CD4-positive, alpha-beta T cell (primary cell): ENCODE data around the gene GNAQ. TPM values are rescaled to one million over a fixed set of nuclear protein-coding genes. Genes with fewer than 3 reads are reported as not detected.

ENCODE experiments used
- ATAC-seq: fragments of 200-7000 bp; cut with Tn5 transposase; one replicate; pipeline ENCODE4 v1.10.0; 2022; ENCODE audit warnings: mild to moderate bottlenecking; ENCODE audit not compliant: poor library complexity
- CTCF ChIA-PET: fragments of 350-600 bp; sonication (Branson Sonifier 250); formaldehyde crosslinking; loops from one replicate; lab custom pipeline; 2021; ENCODE audit warnings: antibody characterized with exemption, inconsistent platforms; lab: Charles Lee
- POLR2A ChIA-PET: fragments of 350-600 bp; sonication (Branson Sonifier 250); formaldehyde crosslinking; loops from one replicate; lab custom pipeline; 2021; ENCODE audit warnings: antibody characterized with exemption, inconsistent platforms; lab: Charles Lee
- DNase-seq, 14 experiments: peaks; one replicate each; pipeline ENCODE4 v3.0.0-alpha.2; 2013 to 2020; ENCODE audit warnings: mixed read lengths in 2 of 14
- H3K27ac ChIP-seq, 2 donors: one replicate each; pipeline versions ENCODE4 v1.5.1 to v1.7.0; 2013; ENCODE audit warnings: low read length in 2 of 2, low read depth in 1 of 2, mild to moderate bottlenecking in 1 of 2
- H3K27me3 ChIP-seq, 2 experiments: 1 replicate in 1 of 2; 2 replicates in 1 of 2; pipeline versions ENCODE4 v1.6.1 to v1.7.0; 2013; ENCODE audit warnings: low read length in 2 of 2, control low read depth in 1 of 2, mild to moderate bottlenecking in 1 of 2, moderate library complexity in 1 of 2; ENCODE audit not compliant: insufficient read depth in 2 of 2, control insufficient read depth in 1 of 2
- H3K36me3 ChIP-seq: one replicate; pipeline ENCODE4 v1.6.1; 2013; ENCODE audit warnings: low read length, control low read depth; ENCODE audit not compliant: insufficient read depth
- H3K4me1 ChIP-seq: one replicate; pipeline ENCODE4 v1.6.1; 2013; ENCODE audit warnings: low read length, control low read depth; ENCODE audit not compliant: insufficient read depth
- H3K4me3 ChIP-seq: one replicate; pipeline ENCODE4 v1.5.1; 2013; ENCODE audit warnings: mild to moderate bottlenecking, low read length, moderate library complexity
- H3K9me3 ChIP-seq, 2 experiments: 1 replicate in 1 of 2; 2 replicates in 1 of 2; pipeline versions ENCODE4 v1.6.1 to v1.7.0; 2013; ENCODE audit warnings: low read length in 2 of 2, mild to moderate bottlenecking in 2 of 2, control low read depth in 1 of 2, moderate library complexity in 1 of 2; ENCODE audit not compliant: control insufficient read depth in 1 of 2, insufficient read depth in 1 of 2
- H3K27ac Mint-ChIP-seq: one replicate; pipeline ENCODE4 v1.8.0; 2020; ENCODE audit warnings: mixed read lengths
- H3K27me3 Mint-ChIP-seq: one replicate; pipeline ENCODE4 v1.8.0; 2021; ENCODE audit warnings: mixed read lengths
- H3K36me3 Mint-ChIP-seq: one replicate; pipeline ENCODE4 v1.8.0; 2021; ENCODE audit warnings: low read depth, mixed read lengths
- H3K4me1 Mint-ChIP-seq: one replicate; pipeline ENCODE4 v1.8.0; 2021; ENCODE audit warnings: low read depth, mixed read lengths
- H3K4me3 Mint-ChIP-seq: one replicate; pipeline ENCODE4 v1.8.0; 2020; ENCODE audit warnings: mild to moderate bottlenecking, mixed read lengths
- H3K9me3 Mint-ChIP-seq: one replicate; pipeline ENCODE4 v1.8.0; 2020; ENCODE audit warnings: mixed read lengths
- CTCF ChIP-seq: fragments of 200-600 bp; IDR thresholded peaks from one replicate; pipeline ENCODE4 v1.8.0; 2022; ENCODE audit warnings: antibody characterized with exemption, mild to moderate bottlenecking
- intact Hi-C, 2 experiments: fragments of 100-400 bp; cut with DNase I in 1 of 2; cut with micrococcal nuclease in 1 of 2; formaldehyde crosslinking; loops; one replicate each; pipeline versions ENCODE4 v1.15.1 to v1.9.0; 2023 to 2025; cut with DNase I, micrococcal nuclease
- total RNA-seq, 174 experiments: library from RNA in 2 of 174; stranded (reverse) in 2 of 174; gene quantifications; one replicate each; pipeline ENCODE4 v1.2.3 and lab custom pipeline; 2021 to 2026

Gene GNAQ
- total RNA-seq, 2 experiments from 2014 or later = 55.5 to 55.9 TPM

GRCh38 chr9:77997611-77998284 is 33.9 kb downstream of the GNAQ start:
- Mint-ChIP-seq H3K4me1 (peaks cover 65% of the 10 kb centered on the region), H3K27me3 (no peaks in the 10 kb centered on the region), H3K4me3 (no peak overlapping the region), H3K27ac (no peak overlapping the region), H3K36me3 (peaks cover 14% of the 10 kb centered on the region), H3K9me3 (no peaks in the 10 kb centered on the region)
- no peak overlapping the region for H3K4me3 ChIP-seq
- H3K27ac ChIP-seq = no peak overlapping the region
- peaks cover 3% of the 10 kb centered on the region for H3K4me1 ChIP-seq
- H3K36me3 ChIP-seq = no peaks in the 10 kb centered on the region
- ATAC-seq (no peak), DNase-seq (no peak)
- H3K27me3 ChIP-seq = no peaks in the 10 kb centered on the region
- ChIA-PET CTCF (no interaction called here), POLR2A (interaction anchor here (2.2 kb wide), 1 partner anchor 32 kb away, joined by 8 read pairs; no protein-coding TSS in a partner anchor)
- intact Hi-C loops = no loop called here
- no peaks in the 10 kb centered on the region for H3K9me3 ChIP-seq
- no peak for TF ChIP-seq CTCF

- ATAC-seq = no peak
- CTCF ChIA-PET = interaction anchor here (0.6 kb wide), 1 partner anchor 36 kb away, joined by 3 read pairs; no protein-coding TSS in a partner anchor
- Mint-ChIP-seq H3K4me3 (no peak overlapping the region), H3K4me1 (peaks cover 60% of the 10 kb centered on the region), H3K9me3 (no peaks in the 10 kb centered on the region), H3K27ac (no peak overlapping the region), H3K36me3 (peaks cover 19% of the 10 kb centered on the region), H3K27me3 (no peaks in the 10 kb centered on the region)
- Histone ChIP-seq H3K4me3 (no peak overlapping the region), H3K36me3 (no peaks in the 10 kb centered on the region), H3K4me1 (no peaks in the 10 kb centered on the region), H3K9me3 (no peaks in the 10 kb centered on the region), H3K27ac (no peak overlapping the region), H3K27me3 (no peaks in the 10 kb centered on the region)
- no peak for TF ChIP-seq CTCF
- DNase-seq = no peak
- POLR2A ChIA-PET = interaction anchor here (0.7 to 2.2 kb wide), 2 partner anchors 20 to 33 kb away, joined by 3 to 8 read pairs; no protein-coding TSS in a partner anchor
- intact Hi-C loops = no loop called here
These were observed 34.9 kb downstream of the GNAQ start for GRCh38 chr9:77996696-77997095.

GRCh38 chr9:77991191-77991590 is 40.4 kb downstream of the GNAQ start:
- ChIA-PET CTCF (no interaction called here), POLR2A (no interaction called here)
- H3K4me1 Mint-ChIP-seq = peaks cover 55% of the 10 kb centered on the region
- DNase-seq = no peak
- Histone ChIP-seq H3K27me3 (no peaks in the 10 kb centered on the region), H3K27ac (no peak overlapping the region), H3K9me3 (no peaks in the 10 kb centered on the region), H3K4me1 (peaks cover 5% of the 10 kb centered on the region), H3K36me3 (no peaks in the 10 kb centered on the region), H3K4me3 (no peak overlapping the region)
- H3K27me3 Mint-ChIP-seq = no peaks in the 10 kb centered on the region
- ATAC-seq = no peak
- intact Hi-C loops = no loop called here
- no peak for TF ChIP-seq CTCF
- H3K9me3 Mint-ChIP-seq = no peaks in the 10 kb centered on the region
- peaks cover 9% of the 10 kb centered on the region for H3K36me3 Mint-ChIP-seq
- H3K27ac Mint-ChIP-seq = no peak overlapping the region
- no peak overlapping the region for H3K4me3 Mint-ChIP-seq
